OCI-LY1 (cell line): ENCODE results near the gene SLC30A10.

Experiments
- H2AFZ ChIP-seq: fragments of 200-600 bp; sonication (generic), shearing (Covaris generic); 2 replicates; pipeline ENCODE4 v1.6.0; 2014; ENCODE audit warnings: antibody characterized with exemption, mild to moderate bottlenecking, low read length
- H3F3A ChIP-seq: fragments of 200-600 bp; sonication (generic), shearing (Covaris generic); 2 replicates; pipeline ENCODE4 v1.6.0; 2014; ENCODE audit warnings: mild to moderate bottlenecking, antibody characterized with exemption, low read length, moderate library complexity; ENCODE audit not compliant: insufficient read depth
- H3K27ac ChIP-seq: fragments of 200-600 bp; sonication (generic); 2 replicates; pipeline ENCODE4 v1.5.1; 2014; ENCODE audit warnings: low read length, mixed run types, mild to moderate bottlenecking, low read depth; ENCODE audit not compliant: poor library complexity, severe bottlenecking
- H3K27me3 ChIP-seq: fragments of 200-600 bp; sonication (generic); 2 replicates; pipeline ENCODE4 v1.6.0; 2014; ENCODE audit warnings: antibody characterized with exemption, mild to moderate bottlenecking, low read length, moderate library complexity; ENCODE audit not compliant: insufficient read depth
- H3K36me3 ChIP-seq: fragments of 200-600 bp; sonication (generic); 2 replicates; pipeline ENCODE4 v1.6.1; 2014; ENCODE audit warnings: mild to moderate bottlenecking, antibody characterized with exemption, low read length, moderate library complexity, mixed read lengths; ENCODE audit not compliant: insufficient read depth
- H3K4me1 ChIP-seq: fragments of 200-600 bp; sonication (generic); 2 replicates; pipeline ENCODE4 v1.5.1; 2014; ENCODE audit warnings: mild to moderate bottlenecking, low read length, moderate library complexity; ENCODE audit not compliant: insufficient read depth, severe bottlenecking
- H3K4me2 ChIP-seq: fragments of 200-600 bp; sonication (generic), shearing (Covaris generic); 2 replicates; pipeline ENCODE4 v1.6.1; 2014; ENCODE audit warnings: low read length
- H3K4me3 ChIP-seq: fragments of 200-600 bp; sonication (generic); 2 replicates; pipeline ENCODE4 v1.5.1; 2014; ENCODE audit warnings: low read length, low read depth, mild to moderate bottlenecking, mixed read lengths; ENCODE audit not compliant: poor library complexity, severe bottlenecking
- H3K79me2 ChIP-seq: fragments of 200-600 bp; shearing (Covaris generic); 2 replicates; pipeline ENCODE4 v1.6.1; 2016; ENCODE audit warnings: mixed run types, low read length, mixed read lengths; ENCODE audit not compliant: insufficient read depth
- H3K9ac ChIP-seq: fragments of 200-600 bp; sonication (generic), shearing (Covaris generic); 2 replicates; pipeline ENCODE4 v1.6.1; 2014; ENCODE audit warnings: mild to moderate bottlenecking, low read length, mixed read lengths
- H3K9me2 ChIP-seq: fragments of 200-600 bp; sonication (generic), shearing (Covaris generic); 2 replicates; pipeline ENCODE4 v1.6.1; 2014; ENCODE audit warnings: low read depth, mild to moderate bottlenecking, low read length, mixed read lengths
- H3K9me3 ChIP-seq: fragments of 200-600 bp; shearing (Covaris generic); 2 replicates; pipeline ENCODE4 v1.6.1; 2014; ENCODE audit warnings: low read length, mixed read lengths
- H4K20me1 ChIP-seq: fragments of 200-600 bp; sonication (generic), shearing (Covaris generic); 2 replicates; pipeline ENCODE4 v1.6.0; 2016; ENCODE audit warnings: mild to moderate bottlenecking, low read length; ENCODE audit not compliant: insufficient read depth
- CTCF ChIP-seq: fragments of 200-600 bp; sonication (generic), shearing (Covaris generic); IDR thresholded peaks from 2 replicates; pipeline ENCODE4 v1.5.1; 2017; ENCODE audit warnings: mild to moderate bottlenecking, antibody characterized with exemption, low read length, moderate library complexity, mixed read lengths
- EZH2 ChIP-seq: fragments of 200-600 bp; sonication (generic), shearing (Covaris generic); IDR thresholded peaks from 2 replicates; pipeline ENCODE4 v1.8.0; 2017; ENCODE audit warnings: borderline replicate concordance, mixed run types, mild to moderate bottlenecking, antibody characterized with exemption, low read length, moderate library complexity, mixed read lengths

The SLC30A10 gene

GRCh38 chr1:219913005-219913770 lies 15.2 kb downstream of the SLC30A10 start:
- H2AFZ ChIP-seq: no peak overlapping the region
- H4K20me1 ChIP-seq: no peaks in the 10 kb centered on the region
- H3K4me3 ChIP-seq: no peak overlapping the region
- no peak overlapping the region for H3K27ac ChIP-seq
- no peak overlapping the region for H3K9ac ChIP-seq
- H3K79me2 ChIP-seq: no peaks in the 10 kb centered on the region
- H3F3A ChIP-seq: no peaks in the 10 kb centered on the region
- no peaks in the 10 kb centered on the region for H3K9me2 ChIP-seq
- no peaks in the 10 kb centered on the region for H3K9me3 ChIP-seq
- TF ChIP-seq CTCF (no peak), EZH2 (no peak)
- no peaks in the 10 kb centered on the region for H3K4me1 ChIP-seq
- H3K36me3 ChIP-seq: no peaks in the 10 kb centered on the region
- H3K4me2 ChIP-seq: no peak overlapping the region
- H3K27me3 ChIP-seq: no peaks in the 10 kb centered on the region

GRCh38 chr1:219910716-219911115 lies 17.6 kb downstream of the SLC30A10 start:
- TF ChIP-seq CTCF (no peak), EZH2 (no peak)
- H3K9ac ChIP-seq: no peak overlapping the region
- no peak overlapping the region for H3K4me2 ChIP-seq
- H3K9me2 ChIP-seq: no peaks in the 10 kb centered on the region
- no peaks in the 10 kb centered on the region for H4K20me1 ChIP-seq
- H3K27ac ChIP-seq: no peak overlapping the region
- H2AFZ ChIP-seq: no peak overlapping the region
- H3F3A ChIP-seq: no peaks in the 10 kb centered on the region
- no peaks in the 10 kb centered on the region for H3K79me2 ChIP-seq
- no peak overlapping the region for H3K4me3 ChIP-seq
- no peaks in the 10 kb centered on the region for H3K9me3 ChIP-seq
- no peaks in the 10 kb centered on the region for H3K27me3 ChIP-seq
- no peaks in the 10 kb centered on the region for H3K36me3 ChIP-seq
- H3K4me1 ChIP-seq: no peaks in the 10 kb centered on the region

- Histone ChIP-seq H3K27me3 (no peaks in the 10 kb centered on the region), H3K9me2 (no peaks in the 10 kb centered on the region), H3K4me1 (no peaks in the 10 kb centered on the region), H3K4me3 (no peak overlapping the region), H3K27ac (no peak overlapping the region), H3F3A (no peaks in the 10 kb centered on the region), H2AFZ (no peak overlapping the region), H3K9me3 (no peaks in the 10 kb centered on the region), H4K20me1 (no peaks in the 10 kb centered on the region), H3K9ac (no peak overlapping the region), H3K36me3 (no peaks in the 10 kb centered on the region), H3K4me2 (no peak overlapping the region), H3K79me2 (no peaks in the 10 kb centered on the region)
- TF ChIP-seq CTCF (no peak), EZH2 (no peak)
Measured at GRCh38 chr1:219909476-219909875, 18.9 kb downstream of the SLC30A10 start.
